Memory B cell (primary cell): ENCODE measurements around the gene GALNT10.

Source experiments
- ATAC-seq: fragments of 150-1000 bp; cut with Tn5 transposase; 2 replicates; pipeline ENCODE4 v1.10.0; 2021; ENCODE audit warnings: low read depth, mild to moderate bottlenecking, moderate library complexity
- DNase-seq, 2 donors: peaks; one replicate each; pipeline ENCODE4 v3.0.0; 2022; ENCODE audit warnings: low spot score in 2 of 2
- H3K27ac Mint-ChIP-seq: one replicate; pipeline ENCODE4 v1.8.0; 2022; ENCODE audit warnings: mild to moderate bottlenecking, moderate library complexity, mixed read lengths
- H3K27me3 Mint-ChIP-seq: one replicate; pipeline ENCODE4 v1.8.0; 2022; ENCODE audit warnings: mixed read lengths
- H3K36me3 Mint-ChIP-seq: one replicate; pipeline ENCODE4 v1.8.0; 2022; ENCODE audit warnings: mild to moderate bottlenecking, mixed read lengths
- H3K4me1 Mint-ChIP-seq: one replicate; pipeline ENCODE4 v1.8.0; 2022; ENCODE audit warnings: mixed read lengths
- H3K4me3 Mint-ChIP-seq: one replicate; pipeline ENCODE4 v1.8.0; 2022; ENCODE audit warnings: mild to moderate bottlenecking, moderate library complexity, mixed read lengths
- H3K9me3 Mint-ChIP-seq: one replicate; pipeline ENCODE4 v1.8.0; 2022; ENCODE audit warnings: mixed read lengths

GALNT10 gene

DNA sequence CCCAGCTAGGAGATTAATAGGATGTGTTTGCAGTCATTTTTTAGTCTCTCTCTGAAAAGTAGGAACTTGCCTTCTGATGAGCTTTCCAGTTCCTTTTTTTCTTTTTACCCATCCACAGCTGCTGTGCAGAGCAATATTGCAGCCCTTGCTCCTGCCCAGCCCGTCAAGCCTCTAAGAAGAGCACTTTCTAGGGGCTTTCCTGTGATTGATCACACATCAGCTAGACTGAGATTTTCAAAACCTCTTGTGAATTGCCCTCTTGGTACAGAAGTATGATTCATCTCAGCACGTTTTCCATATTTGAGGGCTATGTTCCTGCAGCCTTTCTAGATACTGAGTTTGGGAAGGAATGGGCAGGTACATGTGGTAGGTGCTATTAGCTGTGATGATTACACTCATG lies 93.9 kb downstream of the GALNT10 start:
- Mint-ChIP-seq H3K27me3 (no peaks in the 10 kb centered on the region), H3K4me3 (no peak overlapping the region), H3K36me3 (peaks cover 14% of the 10 kb centered on the region), H3K4me1 (peaks cover 40% of the 10 kb centered on the region), H3K27ac (peak overlapping the region; percentile 22), H3K9me3 (no peaks in the 10 kb centered on the region)
- peak in 1 of 2 donors; percentile 23 for DNase-seq
- peak; percentile 99 for ATAC-seq

DNA sequence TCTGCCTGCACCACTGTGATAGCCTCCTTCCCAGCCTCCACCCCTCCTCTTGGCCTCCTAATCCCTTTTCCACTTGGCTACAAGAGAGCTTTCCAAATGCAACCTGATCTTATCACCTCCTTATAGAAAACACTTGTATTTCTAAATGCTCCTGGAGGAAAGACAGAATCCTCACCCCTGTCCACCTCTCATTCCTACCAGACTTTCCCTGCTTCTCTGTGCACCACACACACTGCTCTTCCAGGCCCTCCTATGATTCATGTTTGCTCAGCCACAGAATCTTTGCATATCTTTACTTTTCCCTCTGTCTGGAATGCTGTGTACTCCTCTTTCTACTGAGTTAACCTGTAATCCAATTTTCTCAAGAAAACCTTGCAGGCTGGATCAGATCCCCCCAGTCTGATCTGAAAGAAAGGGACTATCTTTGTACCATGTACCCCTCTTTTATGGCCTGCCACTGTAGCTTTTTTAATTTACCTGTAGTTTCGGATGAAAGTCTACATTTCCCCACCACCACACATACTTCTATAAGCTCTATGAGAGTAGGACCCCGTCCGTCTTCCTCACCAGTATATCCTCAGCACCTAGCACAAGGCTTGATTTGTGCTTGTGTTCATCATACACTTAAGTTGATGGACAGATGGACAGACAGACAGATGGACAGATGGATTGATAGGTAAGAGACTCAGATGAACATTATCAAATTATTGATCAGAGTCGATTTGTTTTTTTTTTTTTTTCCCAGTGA lies 95.3 kb downstream of the GALNT10 start:
- H3K4me1 Mint-ChIP-seq = peaks cover 37% of the 10 kb centered on the region
- ATAC-seq = no peak
- peaks cover 11% of the 10 kb centered on the region for H3K36me3 Mint-ChIP-seq
- no peak overlapping the region for H3K4me3 Mint-ChIP-seq
- no peak for DNase-seq
- peak overlapping the region; percentile 22 for H3K27ac Mint-ChIP-seq
- H3K27me3 Mint-ChIP-seq = no peaks in the 10 kb centered on the region
- H3K9me3 Mint-ChIP-seq = no peaks in the 10 kb centered on the region

DNA sequence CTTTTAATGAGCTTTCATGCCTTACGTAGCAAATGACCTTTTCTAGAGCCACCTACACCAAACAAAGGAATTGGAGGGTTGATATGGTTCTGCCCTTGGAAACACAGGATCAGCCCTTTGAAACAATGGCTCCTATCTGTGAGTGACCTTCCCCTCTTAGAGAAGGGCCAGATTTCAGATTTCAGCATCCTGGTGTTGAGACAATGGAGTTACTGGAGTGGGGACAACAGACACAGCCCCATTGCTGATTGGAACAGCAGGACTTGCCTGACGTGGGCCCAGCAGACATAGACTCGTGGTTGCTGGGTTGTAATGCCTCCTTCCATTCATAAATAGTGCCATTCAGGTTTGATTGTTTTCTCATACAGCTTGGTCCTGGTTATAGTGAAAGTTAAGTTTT lies 96.0 kb downstream of the GALNT10 start:
- Mint-ChIP-seq H3K36me3 (peaks cover 13% of the 10 kb centered on the region), H3K27ac (peak overlapping the region; percentile 22), H3K4me1 (peaks cover 39% of the 10 kb centered on the region), H3K9me3 (no peaks in the 10 kb centered on the region), H3K27me3 (no peaks in the 10 kb centered on the region), H3K4me3 (no peak overlapping the region)
- ATAC-seq (no peak), DNase-seq (no peak)

DNA sequence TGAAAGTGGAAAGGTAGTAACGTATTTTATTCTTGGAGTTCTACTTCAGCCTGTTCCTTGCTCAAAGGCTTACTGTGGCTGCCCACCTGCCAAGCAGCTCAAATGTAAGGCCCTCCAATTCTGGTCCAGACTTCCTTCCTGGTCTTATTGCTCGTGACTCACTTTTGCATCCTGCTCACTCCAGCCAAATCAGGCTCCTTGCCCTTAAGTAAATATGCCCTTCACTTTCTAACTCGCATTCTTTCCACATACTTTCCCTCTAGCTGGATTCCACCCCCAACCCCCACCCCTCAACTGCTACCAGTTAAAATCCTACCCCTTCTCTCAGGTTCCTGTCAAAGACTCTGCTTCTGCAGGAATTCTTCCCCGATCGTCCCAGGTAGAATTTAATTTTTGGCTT lies 96.6 kb downstream of the GALNT10 start:
- H3K4me1 Mint-ChIP-seq = peaks cover 37% of the 10 kb centered on the region
- DNase-seq (no peak), ATAC-seq (no peak)
- H3K4me3 Mint-ChIP-seq = no peak overlapping the region
- no peak overlapping the region for H3K27ac Mint-ChIP-seq
- no peaks in the 10 kb centered on the region for H3K9me3 Mint-ChIP-seq
- no peaks in the 10 kb centered on the region for H3K27me3 Mint-ChIP-seq
- H3K36me3 Mint-ChIP-seq = peaks cover 14% of the 10 kb centered on the region

DNA sequence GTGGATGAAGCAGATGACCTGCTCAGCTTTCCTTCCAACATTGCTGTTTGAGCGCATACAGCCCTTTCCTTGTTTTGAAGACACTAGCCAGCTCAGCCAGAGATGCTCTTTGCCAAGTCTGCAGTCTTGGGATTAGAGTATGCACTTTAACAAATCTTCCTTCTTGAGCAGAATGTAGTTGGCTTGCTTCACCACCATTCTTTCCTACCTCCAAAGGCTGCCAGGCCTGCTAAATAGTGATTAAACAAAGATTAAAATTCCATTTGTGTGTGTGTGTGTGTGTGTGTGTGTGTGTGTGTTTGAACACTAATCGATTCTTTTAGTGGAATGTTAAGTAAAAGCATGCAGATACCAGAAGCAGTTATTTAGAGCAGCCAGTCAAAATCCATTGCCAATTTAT lies 97.6 kb downstream of the GALNT10 start:
- H3K27ac Mint-ChIP-seq = no peak overlapping the region
- H3K9me3 Mint-ChIP-seq = no peaks in the 10 kb centered on the region

DNA sequence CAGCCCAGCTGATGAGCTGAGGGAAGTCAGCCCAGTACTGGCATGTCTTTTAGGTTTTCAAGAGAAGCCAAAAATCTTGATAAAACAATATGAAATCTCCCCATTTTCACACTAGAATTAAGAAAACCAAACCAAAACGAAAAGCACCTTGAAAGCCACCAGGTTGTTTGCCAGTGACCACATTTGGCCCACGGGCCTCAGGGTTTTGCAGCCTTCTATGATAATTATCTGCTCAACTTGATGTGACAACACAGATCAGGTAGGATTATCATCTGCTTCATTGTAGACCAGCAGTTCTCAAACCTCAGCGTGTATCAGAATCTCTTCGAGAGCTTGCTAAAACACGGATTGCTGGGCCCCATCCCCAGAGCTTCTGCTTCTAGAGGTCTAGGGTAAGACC lies 101.4 kb downstream of the GALNT10 start:
- ATAC-seq = no peak
- H3K4me3 Mint-ChIP-seq = no peak overlapping the region
- H3K9me3 Mint-ChIP-seq = no peaks in the 10 kb centered on the region
- H3K27me3 Mint-ChIP-seq = no peaks in the 10 kb centered on the region
- peak overlapping the region; percentile 50 for H3K27ac Mint-ChIP-seq
- H3K36me3 Mint-ChIP-seq = peaks cover 18% of the 10 kb centered on the region
- H3K4me1 Mint-ChIP-seq = peaks cover 6% of the 10 kb centered on the region
- no peak for DNase-seq

More for the DNA sequence above, 97.6 kb downstream of the GALNT10 start:
- ATAC-seq (no peak), DNase-seq (no peak)
- Mint-ChIP-seq H3K4me1 (peaks cover 31% of the 10 kb centered on the region), H3K27me3 (no peaks in the 10 kb centered on the region), H3K36me3 (peaks cover 13% of the 10 kb centered on the region), H3K4me3 (no peak overlapping the region)

DNA sequence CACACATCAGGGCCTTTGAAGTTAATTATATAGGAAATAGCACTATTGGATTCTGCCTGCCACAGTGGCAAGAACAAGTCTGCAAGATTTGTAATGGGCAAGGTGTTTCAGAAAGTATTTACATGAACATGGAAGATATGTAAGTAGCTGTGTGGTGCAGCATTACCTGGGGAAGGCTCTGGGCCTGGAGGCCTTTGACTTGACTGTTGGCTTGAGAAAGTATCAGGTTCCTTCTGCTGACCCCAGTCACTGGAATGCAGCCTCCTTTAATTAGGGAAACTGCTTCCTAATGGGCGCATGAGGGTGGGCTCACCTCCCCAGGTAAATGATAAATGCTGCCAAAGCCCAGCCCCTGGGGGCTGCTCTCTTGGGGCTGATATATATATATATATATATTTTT lies 102.7 kb downstream of the GALNT10 start:
- Mint-ChIP-seq H3K36me3 (peaks cover 17% of the 10 kb centered on the region), H3K9me3 (no peaks in the 10 kb centered on the region), H3K27me3 (no peaks in the 10 kb centered on the region), H3K4me1 (peaks cover 9% of the 10 kb centered on the region), H3K27ac (no peak overlapping the region), H3K4me3 (no peak overlapping the region)
- no peak for ATAC-seq
- no peak for DNase-seq

DNA sequence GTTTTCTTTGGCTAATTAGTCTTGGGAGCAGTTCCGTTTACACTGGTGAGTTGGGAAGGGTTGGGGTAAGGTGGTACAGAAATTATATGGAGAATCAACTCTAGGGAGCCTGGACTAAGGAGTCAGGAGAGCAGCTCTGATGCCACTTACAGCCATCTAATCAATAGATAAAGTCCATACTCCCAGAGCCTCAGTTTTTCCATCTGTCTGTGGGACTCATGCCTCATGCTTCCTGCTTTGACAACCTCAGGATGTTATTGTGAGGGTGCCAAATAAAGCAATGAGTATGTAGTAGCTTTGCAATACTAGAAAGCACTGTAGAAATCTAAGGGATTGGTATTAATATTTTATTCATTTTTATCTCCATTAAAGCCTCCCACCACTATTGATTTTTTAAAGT lies 105.0 kb downstream of the GALNT10 start:
- Mint-ChIP-seq H3K4me3 (no peak overlapping the region), H3K4me1 (peaks cover 15% of the 10 kb centered on the region), H3K27me3 (no peaks in the 10 kb centered on the region), H3K36me3 (peaks cover 22% of the 10 kb centered on the region), H3K27ac (peak overlapping the region; percentile 63), H3K9me3 (no peaks in the 10 kb centered on the region)
- ATAC-seq (no peak), DNase-seq (no peak)

DNA sequence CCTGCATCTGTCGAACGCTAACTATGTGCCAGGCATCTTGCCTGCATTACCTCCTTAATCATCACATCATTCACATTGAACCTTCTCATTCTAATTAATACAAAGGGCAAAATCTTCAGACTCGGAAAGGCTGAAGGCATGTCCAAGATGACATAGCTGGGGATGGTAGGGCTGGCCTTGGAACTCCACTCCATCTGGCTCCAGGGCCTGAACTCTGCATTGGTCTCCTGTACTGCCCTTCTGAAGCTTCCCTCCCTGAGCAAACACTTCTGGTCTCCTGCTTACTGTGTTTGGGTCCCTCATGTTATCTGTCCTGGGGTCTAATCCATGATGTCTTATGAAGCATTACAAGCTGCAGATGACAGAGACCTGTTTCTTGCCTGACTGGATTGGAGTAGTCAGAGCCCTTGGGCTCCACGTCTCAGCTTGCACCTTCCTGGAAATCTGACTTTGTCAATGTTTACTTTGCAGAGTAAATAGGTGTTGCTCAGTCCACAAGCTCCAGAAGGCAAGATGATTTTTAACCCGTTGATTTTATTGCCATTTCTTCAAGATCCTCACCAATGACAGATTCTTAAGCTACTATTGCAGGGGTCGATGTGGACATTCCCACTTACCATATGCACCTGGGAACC lies 106.1 kb downstream of the GALNT10 start:
- no peak for DNase-seq
- H3K4me1 Mint-ChIP-seq = peaks cover 14% of the 10 kb centered on the region
- H3K4me3 Mint-ChIP-seq = no peak overlapping the region
- H3K27ac Mint-ChIP-seq = no peak overlapping the region
- H3K27me3 Mint-ChIP-seq = no peaks in the 10 kb centered on the region
- H3K36me3 Mint-ChIP-seq = peaks cover 23% of the 10 kb centered on the region
- no peak for ATAC-seq
- H3K9me3 Mint-ChIP-seq = no peaks in the 10 kb centered on the region

DNA sequence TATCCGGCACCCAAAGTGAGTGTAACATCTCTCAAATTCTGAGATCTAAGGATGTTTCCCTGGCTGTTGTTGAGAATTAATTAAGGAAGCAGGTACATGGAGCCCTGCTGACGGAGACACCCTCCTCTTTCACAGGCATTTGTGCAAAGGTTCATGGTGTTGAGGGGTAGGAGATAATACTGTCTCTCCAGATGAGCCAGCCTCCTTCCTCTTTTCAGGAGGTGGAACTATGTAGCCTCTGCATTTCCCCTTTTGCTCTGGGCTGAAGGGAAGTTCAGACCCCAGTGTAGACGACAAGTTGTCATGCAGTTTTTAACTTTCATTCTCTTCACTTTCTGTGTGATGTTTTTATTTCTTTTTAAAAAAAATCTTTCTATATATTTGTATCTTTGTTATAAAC lies 107.5 kb downstream of the GALNT10 start:
- H3K27me3 Mint-ChIP-seq = no peaks in the 10 kb centered on the region
- no peaks in the 10 kb centered on the region for H3K9me3 Mint-ChIP-seq
- peaks cover 27% of the 10 kb centered on the region for H3K36me3 Mint-ChIP-seq
- peak overlapping the region; percentile 64 for H3K27ac Mint-ChIP-seq
- H3K4me1 Mint-ChIP-seq = peaks cover 14% of the 10 kb centered on the region
- no peak overlapping the region for H3K4me3 Mint-ChIP-seq
- ATAC-seq = peak; percentile 97
- DNase-seq = peak in 1 of 2 donors; percentile 14

DNA sequence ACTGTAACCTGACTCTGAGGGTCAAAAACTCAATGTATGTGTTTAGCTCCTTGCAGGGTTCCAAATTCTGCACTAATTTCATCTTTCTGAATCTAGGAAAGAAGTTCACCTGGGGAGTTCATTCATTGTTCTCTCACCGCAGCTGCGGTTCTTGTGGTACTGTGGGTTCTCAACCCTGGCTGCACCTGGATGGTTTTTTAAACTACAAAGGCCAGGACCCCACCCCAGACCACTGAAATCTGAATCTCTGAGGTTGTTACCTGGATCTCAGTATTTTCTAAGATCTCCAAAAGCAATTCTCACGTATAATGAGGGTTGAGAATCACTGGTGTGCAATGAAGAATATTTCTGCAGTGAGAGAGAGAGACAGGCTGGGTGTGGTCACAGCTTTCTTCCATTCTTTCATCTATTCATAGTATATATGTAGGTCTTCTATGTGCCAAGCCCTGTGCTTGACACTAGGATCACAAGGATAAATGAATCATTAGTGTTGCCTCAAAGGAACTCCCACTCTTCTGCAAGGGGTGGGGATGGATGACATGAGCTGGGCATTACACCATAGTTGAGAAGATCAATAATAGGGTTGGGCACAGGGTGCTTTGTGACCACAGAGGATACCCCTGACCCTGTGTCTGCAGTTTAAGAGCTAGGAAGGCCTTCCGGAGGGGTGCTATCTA lies 109.8 kb downstream of the GALNT10 start:
- Mint-ChIP-seq H3K4me1 (peaks cover 14% of the 10 kb centered on the region), H3K4me3 (no peak overlapping the region), H3K27me3 (no peaks in the 10 kb centered on the region), H3K27ac (no peak overlapping the region), H3K36me3 (peaks cover 37% of the 10 kb centered on the region), H3K9me3 (peaks cover 7% of the 10 kb centered on the region)
- DNase-seq = no peak
- ATAC-seq = no peak

DNA sequence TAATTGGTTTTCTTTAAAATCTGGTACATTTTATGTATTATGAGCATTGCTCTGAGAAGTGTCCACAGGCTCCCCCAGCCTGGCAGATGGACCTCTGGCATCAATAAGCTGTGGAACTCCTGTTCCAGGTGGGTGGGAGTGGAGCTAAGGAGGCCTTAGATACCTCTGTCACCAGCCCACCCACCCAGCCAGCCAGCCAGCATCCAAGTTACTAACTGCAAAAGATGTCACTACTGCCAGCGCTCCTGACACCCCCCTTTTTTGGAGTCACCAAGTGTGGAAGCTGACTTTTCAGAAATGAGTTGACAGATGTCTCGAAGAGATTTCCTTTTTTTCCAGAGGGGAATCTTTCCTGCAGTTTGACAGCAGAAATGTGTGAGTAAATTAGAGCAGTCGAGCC lies 111.2 kb downstream of the GALNT10 start:
- DNase-seq (no peak), ATAC-seq (no peak)
- no peak overlapping the region for H3K27ac Mint-ChIP-seq
- no peak overlapping the region for H3K4me3 Mint-ChIP-seq
- H3K36me3 Mint-ChIP-seq = peaks cover 43% of the 10 kb centered on the region
- H3K27me3 Mint-ChIP-seq = no peaks in the 10 kb centered on the region
- peaks cover 14% of the 10 kb centered on the region for H3K4me1 Mint-ChIP-seq
- H3K9me3 Mint-ChIP-seq = peaks cover 7% of the 10 kb centered on the region

DNA sequence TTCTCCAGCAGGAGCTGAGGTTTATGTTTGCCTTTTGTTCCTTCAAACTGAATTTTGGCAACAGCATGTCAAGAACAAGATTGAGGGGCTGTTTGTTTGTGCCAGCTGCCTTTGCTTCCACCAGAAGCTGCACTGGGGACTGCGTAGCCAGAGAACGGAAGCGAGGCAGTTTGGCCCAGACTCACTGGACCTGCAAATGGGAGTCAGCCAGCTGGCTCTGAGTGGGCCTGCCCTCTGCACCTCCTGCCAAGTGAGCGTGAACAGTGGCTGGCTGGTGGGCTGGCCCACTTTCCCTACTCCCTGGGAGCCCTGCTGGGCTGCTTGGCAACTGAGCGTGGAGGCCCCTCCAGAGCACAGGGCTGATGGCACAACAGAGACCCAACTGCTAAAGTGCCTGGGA lies 111.6 kb downstream of the GALNT10 start:
- ATAC-seq (no peak), DNase-seq (no peak)
- Mint-ChIP-seq H3K27ac (no peak overlapping the region), H3K27me3 (no peaks in the 10 kb centered on the region), H3K36me3 (peaks cover 41% of the 10 kb centered on the region), H3K9me3 (peaks cover 7% of the 10 kb centered on the region), H3K4me1 (peaks cover 14% of the 10 kb centered on the region), H3K4me3 (no peak overlapping the region)

DNA sequence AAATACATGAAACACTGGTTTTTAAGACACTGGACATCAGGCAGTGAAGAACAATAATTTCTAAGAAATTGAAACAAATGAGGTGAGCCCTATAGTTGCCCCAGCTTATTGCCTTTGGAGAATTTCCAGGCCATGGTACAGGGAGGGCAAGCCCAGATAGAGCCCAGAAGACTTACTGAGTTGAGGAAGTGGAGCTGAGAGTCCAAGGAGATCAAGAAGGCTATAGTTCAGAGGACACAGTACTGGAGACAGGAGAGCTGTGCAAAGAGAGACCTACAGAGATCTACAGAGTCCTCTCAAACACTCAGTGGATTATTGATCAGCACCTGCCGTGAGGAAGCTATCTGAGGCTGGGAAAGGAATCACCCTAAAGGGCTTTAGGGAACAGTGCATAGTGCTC lies 112.6 kb downstream of the GALNT10 start:
- no peak overlapping the region for H3K27ac Mint-ChIP-seq
- ATAC-seq (no peak), DNase-seq (no peak)
- peaks cover 41% of the 10 kb centered on the region for H3K36me3 Mint-ChIP-seq
- no peak overlapping the region for H3K4me3 Mint-ChIP-seq
- H3K4me1 Mint-ChIP-seq = peaks cover 8% of the 10 kb centered on the region
- H3K9me3 Mint-ChIP-seq = peaks cover 7% of the 10 kb centered on the region
- no peaks in the 10 kb centered on the region for H3K27me3 Mint-ChIP-seq
